GM21737 (cell line): Measurements from ENCODE around the gene ROR2.
"Not testable (repeated sequence)": the region's sequence is repeated elsewhere in the genome, so short reads cannot be mapped to it uniquely, and the experiment has no call there.

Experiments
- ATAC-seq: cut with Tn5 transposase; IDR thresholded peaks from one replicate; pipeline ENCODE4 v1.9.1; 2021; ENCODE audit warnings: mild to moderate bottlenecking, moderate library complexity; ENCODE audit not compliant: unreplicated experiment

Gene ROR2

DNA sequence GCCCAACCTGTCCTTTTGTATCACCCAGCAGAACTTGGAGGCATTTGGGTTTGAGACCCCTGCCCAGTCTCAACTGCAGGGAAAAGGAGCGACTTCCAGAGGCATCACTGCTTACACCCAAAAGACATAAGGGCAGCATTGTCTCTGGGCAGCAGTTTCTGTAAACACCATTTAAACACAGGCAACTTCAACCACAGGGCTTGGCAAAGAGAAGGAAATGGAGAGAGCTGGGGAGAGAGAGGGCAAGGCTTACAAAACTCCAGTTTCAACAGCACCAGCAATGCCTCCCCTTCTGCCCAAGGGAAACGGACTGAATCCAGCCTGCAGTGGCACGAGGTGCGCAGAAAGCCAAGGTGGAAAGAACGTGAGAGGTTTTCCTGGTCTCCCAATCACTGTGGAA is 147.6 kb downstream of the ROR2 start:
- ATAC-seq: no peak

DNA sequence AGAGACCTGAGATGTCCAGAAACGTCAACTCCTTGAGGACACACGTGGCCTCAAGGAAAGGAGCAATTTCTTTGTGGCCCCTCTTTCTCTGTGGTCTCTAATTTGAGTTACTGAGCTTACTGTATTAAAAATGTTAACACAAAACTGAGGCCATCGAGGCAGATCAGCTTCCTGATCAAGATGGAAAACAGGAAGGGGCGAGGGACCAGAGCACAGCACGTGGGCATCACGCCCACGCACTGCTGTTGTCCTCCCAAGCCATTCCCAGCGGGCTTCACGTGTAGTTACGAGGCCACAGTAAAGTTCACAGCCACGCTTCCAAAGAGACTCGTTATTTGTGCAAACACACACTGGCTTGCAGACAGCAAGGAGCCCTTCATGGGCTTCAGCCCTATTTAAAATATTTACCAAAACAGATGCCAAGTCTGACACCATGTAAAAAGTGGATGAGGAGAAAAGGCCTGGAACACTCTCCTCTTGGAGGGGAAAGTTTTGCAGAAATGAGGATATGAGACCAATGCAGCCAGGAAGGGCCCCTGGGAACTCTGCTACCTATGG is 149.5 kb downstream of the ROR2 start:
- ATAC-seq: no peak

GRCh38 chr9:91799113-91799744 is 150.8 kb downstream of the ROR2 start:
- ATAC-seq: no peak

GRCh38 chr9:91798273-91799112 is 151.5 kb downstream of the ROR2 start:
- not testable (repeated sequence) for ATAC-seq

- not testable (repeated sequence) for ATAC-seq
Observed at GRCh38 chr9:91797517-91797916, 152.5 kb downstream of the ROR2 start.

DNA sequence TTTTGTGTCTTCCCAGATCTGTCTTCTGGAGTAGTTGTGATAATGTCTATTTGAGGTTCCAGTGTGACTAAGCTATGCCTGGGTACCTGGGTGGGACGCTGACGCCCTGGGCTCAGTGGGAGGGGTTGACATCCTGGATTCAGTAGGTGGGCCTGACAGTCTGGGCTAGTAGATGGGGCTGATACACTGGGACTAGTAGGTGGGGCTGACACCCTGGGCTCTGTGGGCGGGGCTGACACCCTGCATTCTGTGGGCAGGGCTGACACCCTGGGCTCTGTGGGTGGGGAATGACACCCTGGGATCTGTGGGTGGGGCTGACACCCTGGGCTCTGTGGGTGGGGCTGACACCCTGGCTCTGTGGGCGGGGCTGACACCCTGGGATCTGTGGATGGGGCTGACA is 153.5 kb downstream of the ROR2 start:
- ATAC-seq: not testable (repeated sequence)

- no peak for ATAC-seq
Observed at GRCh38 chr9:91795598-91796241, 154.3 kb downstream of the ROR2 start.

DNA sequence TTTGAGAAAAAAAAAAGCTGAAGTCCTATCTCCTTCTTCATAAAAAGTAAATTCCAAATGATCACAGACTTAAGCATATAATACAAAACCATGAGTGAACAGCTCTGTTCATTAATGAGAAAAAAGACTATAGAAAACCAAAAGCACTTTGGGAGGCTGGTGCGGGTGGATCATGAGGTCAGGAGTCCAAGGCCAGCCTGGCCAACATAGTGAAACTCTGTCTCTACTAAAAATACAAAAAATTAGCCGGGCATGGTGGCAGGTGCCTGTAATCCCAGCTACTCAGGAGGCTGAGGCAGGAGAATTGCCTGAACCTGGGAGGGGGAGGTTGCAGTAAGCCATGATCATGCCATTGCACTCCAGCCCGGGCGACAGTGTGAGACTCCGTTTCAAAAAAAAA is 156.7 kb downstream of the ROR2 start:
- ATAC-seq: not testable (repeated sequence)

DNA sequence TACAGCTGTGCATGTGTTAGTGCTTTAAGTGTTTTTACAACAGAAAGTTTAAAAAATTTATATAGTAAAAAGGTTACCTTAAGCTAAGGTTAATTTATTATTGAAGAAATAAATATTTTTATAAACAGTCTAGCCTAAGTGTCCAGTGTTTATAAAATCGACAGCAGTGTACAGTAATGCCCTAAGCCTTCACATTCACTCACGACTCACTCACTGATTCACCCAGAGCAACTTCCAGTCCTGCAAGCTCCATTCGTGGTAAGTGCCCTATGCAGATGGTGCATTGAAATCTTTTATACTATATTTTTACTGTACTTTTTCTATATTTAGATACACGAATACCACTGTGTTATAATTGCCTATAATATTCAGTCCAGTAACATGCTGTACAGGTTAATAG is 159.1 kb downstream of the ROR2 start:
- no peak for ATAC-seq

- ATAC-seq: no peak
Observed at GRCh38 chr9:91789941-91790340, 160.1 kb downstream of the ROR2 start.

DNA sequence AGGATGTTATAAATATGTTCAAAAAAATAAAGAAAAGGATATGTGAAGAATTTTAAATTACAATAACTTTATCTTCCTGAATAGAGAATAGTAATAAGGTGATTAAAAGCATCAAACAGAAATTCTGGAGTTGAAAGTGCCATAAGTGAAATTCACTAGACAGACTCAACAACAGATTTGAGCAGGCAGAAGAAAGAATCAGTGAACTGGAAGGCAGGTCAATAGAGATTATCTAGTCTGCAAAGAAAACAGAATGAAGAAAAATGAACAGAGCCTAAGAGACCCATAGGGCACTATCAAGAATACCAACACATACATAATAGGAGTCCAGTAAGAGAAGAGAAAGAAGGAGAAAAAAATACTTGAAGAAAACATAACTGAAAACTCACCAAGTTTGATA is 162.1 kb downstream of the ROR2 start:
- ATAC-seq: no peak

DNA sequence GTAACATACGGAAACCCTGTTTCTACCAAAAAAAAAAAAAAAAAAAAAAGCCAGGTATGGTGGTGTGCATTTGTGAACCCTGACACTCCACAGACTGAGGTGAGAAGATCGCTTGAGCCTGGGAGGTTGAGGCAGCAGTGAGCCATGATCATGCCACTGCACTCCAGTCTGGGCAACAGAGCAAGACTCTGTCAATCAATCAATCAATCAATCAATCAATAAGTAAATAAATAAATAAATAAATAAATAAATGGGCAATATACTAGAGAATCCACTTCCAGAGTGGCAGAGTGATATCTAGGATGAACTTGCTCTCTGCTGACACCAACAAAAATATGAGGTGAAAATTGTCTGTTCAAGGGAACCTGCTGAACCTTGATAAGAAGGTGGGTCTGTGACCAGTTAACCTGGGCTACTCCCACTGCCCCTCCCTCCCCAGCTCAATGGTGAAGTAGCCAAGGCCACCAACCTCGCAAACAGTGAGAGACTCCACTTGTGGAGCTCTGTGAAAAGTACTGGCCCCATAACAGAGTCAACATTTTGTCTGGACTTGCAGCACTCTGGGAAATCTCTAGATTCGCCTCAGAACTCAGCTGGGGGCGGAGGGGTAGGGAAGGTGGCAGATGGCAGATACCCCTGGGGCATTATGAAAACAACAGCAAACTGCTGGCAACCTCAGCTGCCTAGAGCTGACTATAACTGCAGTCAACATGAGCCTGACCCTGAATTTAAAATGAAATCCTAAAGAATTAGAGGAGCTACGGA is 163.7 kb downstream of the ROR2 start:
- no peak for ATAC-seq

GRCh38 chr9:91785447-91785842 is 164.6 kb downstream of the ROR2 start:
- no peak for ATAC-seq

DNA sequence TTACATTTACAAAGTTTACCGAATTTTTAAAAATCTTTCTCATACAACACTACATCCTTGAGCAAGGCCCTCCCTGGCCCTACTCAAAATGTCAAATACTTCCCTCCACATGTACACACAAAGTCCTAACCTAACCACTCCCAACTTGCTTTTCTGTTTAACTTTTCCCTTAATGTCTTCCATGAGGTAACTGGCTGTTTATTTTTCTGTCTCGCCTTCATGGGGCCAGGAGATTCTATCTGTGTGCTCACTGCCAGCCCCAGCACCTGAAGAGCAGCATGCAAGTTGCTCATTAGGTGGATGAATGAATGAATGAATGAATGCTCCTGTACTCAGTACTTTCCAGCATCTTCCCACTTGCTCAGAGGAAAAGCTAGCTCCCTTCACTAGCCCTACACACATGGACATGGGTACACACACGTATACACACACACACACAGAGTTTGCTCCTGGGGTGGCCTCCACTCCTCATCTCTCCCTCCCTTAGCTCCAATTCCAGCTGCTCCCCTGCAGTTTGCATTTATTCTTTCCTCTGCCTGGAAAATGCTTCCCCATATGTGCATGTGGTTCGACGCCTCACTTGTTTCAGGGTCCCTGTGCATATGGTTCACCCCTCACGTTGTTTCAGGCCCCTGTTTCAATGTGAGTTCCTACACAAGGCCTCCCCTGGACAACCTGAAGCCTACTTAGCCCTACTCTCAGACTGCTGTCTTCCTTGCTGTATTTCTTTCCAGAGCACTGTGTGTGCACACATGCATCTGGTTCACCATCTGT is 165.2 kb downstream of the ROR2 start:
- no peak for ATAC-seq

DNA sequence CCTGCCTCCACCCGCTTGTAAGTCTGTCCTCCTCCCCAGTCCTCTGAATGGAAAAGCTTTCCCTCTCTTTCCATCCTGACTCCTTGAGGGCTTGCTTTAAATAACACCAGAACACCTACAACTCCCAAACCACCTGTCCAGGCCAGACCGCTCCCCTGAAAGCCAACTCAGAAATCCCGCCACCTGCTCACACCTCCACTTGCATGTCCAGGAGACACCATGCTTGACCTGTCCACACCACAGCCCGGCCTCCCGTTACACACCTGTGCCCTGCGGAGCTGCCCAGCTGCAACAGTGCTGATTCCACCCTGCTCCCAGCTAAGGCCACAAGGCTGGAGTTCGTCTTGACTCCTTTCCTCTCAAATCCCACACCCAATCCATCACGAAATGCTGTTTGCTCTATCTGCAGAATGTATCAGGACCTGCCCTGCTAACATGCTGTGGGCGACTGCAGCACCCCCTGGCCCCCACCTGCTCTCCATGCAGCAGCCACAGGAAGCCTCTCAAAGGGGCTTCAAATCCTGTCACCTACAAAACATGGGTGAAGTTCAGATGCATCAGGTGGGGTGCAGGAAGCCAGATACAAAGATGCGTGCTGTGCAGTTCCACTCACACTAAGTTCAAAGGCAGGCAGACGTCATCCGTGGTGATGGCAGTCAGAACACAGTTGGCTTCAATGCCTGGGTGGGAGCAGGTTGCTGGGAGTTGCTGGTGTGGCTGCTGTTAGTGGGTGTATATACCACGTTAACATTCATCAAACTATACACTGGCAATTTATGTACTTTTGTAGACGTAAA is 166.0 kb downstream of the ROR2 start:
- ATAC-seq: no peak

GRCh38 chr9:91783411-91783810 is 166.6 kb downstream of the ROR2 start:
- no peak for ATAC-seq

- ATAC-seq: no peak
Observed at GRCh38 chr9:91782708-91783214, 167.3 kb downstream of the ROR2 start.

DNA sequence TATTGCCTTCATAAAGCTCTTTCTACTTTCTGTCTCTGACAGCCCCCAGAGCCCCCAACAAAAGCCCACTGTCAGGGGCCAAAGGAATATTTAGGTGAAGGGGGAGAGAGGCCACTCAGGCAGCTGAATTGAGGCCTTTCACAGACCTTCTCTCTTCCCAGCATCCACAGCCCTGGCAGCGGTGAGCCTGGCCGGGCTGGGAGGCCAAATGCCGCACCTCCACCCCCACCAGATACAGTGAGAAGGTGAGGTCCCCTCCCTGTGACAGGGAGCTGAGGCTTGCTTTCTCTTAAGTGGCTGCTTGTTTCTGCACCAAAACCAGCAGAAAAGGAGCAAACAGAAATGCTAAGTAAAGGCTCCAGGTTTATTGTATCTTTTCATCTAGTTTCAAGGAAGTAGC is 168.1 kb downstream of the ROR2 start:
- ATAC-seq: no peak

GRCh38 chr9:91781116-91781515 is 168.9 kb downstream of the ROR2 start:
- no peak for ATAC-seq
